Activated naive CD8-positive, alpha-beta T cell treated with anti-CD3 and anti-CD28 coated beads for 36 hours (primary cell): ENCODE results near the gene SIGMAR1. TPM values are rescaled to one million over a fixed set of nuclear protein-coding genes. Genes with fewer than 3 reads are reported as not detected.
"Not testable (repeated sequence)": the region's sequence is repeated elsewhere in the genome, so short reads cannot be mapped to it uniquely, and the experiment has no call there.

Source experiments
- DNase-seq: peaks from one replicate; pipeline ENCODE4 v3.0.0; 2021
- H3K27ac Mint-ChIP-seq: one replicate; pipeline ENCODE4 v1.8.0; 2022; ENCODE audit warnings: mild to moderate bottlenecking, moderate library complexity, mixed read lengths
- H3K27me3 Mint-ChIP-seq: one replicate; pipeline ENCODE4 v1.8.0; 2022; ENCODE audit warnings: mild to moderate bottlenecking, mixed read lengths
- H3K36me3 Mint-ChIP-seq: one replicate; pipeline ENCODE4 v1.8.0; 2021; ENCODE audit warnings: mild to moderate bottlenecking, mixed read lengths
- H3K4me1 Mint-ChIP-seq: one replicate; pipeline ENCODE4 v1.8.0; 2021; ENCODE audit warnings: mixed read lengths
- H3K4me3 Mint-ChIP-seq: one replicate; pipeline ENCODE4 v1.8.0; 2022; ENCODE audit warnings: mild to moderate bottlenecking, moderate library complexity, mixed read lengths
- H3K9me3 Mint-ChIP-seq: one replicate; pipeline ENCODE4 v1.8.0; 2022; ENCODE audit warnings: mixed read lengths
- total RNA-seq, 2 experiments: library from RNA; stranded (reverse); gene quantifications; one replicate each; pipeline ENCODE4 v1.2.3, GENCODE V29; 2021

SIGMAR1 gene
- total RNA-seq, 2 experiments from 2014 or later, result 111 to 113 TPM

DNA sequence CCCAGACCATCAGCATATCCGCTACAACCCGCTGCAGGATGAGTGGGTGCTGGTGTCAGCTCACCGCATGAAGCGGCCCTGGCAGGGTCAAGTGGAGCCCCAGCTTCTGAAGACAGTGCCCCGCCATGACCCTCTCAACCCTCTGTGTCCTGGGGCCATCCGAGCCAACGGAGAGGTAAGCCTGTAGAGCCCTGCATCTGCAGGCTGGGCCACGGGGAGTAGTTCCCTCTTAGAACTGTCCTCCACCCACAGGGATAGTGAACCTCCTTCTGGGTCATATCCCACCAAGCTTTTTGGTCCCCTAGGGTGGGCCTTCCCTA, 9.5 kb upstream of the SIGMAR1 start:
- Mint-ChIP-seq H3K4me3 (peak overlapping the region; percentile 96), H3K27me3 (no peaks in the 10 kb centered on the region), H3K9me3 (no peaks in the 10 kb centered on the region), H3K27ac (peak overlapping the region; percentile 87), H3K4me1 (peaks cover 26% of the 10 kb centered on the region), H3K36me3 (peaks cover 23% of the 10 kb centered on the region)
- no peak for DNase-seq

DNA sequence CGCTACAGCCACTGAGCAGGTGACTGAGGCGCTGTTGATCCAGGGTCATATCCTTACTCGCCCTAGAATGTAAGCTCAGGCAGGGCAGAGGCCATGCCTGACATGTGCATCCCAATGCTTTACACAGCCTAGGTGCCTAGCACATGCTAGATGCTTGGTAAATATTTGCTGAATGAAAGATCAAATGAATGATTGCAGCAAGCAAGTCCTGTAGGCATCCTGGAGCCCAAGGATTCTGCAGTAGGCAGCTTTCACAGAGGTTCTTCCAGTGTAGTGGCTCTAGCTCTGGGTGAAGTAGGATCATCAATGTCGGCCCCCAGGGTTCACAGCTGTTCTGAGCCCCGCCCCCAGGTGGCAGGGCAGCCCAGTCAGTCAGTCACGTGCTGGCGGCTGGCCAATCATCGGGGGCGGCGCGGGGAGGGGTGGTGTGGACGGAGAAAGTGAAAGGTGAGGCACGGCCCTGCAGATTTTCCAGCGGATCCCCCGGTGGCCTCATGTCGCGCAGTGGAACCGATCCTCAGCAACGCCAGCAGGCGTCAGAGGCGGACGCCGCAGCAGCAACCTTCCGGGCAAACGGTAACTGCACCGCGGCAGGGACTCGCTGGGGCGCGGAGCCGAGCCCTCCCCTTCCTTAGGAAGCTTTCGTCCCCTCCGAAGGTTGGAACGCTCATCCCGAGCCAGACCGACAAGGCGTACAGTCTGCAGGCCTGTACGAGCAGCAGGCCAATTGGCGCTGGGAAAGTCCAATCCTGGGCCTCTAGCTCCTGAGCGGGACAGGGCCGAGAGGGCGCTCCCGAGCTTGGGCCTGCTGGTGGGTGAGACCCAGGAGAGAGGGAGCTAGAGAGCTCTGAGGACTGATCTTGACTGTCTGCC, 8.9 kb upstream of the SIGMAR1 start, which contains the start of gene GALT:
Gene GALT (plus strand): TSS at position 465 of the 873 bp plus-strand sequence. CDS start 30 bp downstream, at position 495.
- Mint-ChIP-seq H3K9me3 (no peaks in the 10 kb centered on the region), H3K4me3 (peak within 1 kb of the TSS; percentile 96), H3K4me1 (peaks cover 22% of the 10 kb centered on the region), H3K27ac (peak within 1 kb of the TSS; percentile 87), H3K36me3 (peaks cover 23% of the 10 kb centered on the region), H3K27me3 (no peaks in the 10 kb centered on the region)
- DNase-seq, result peak; percentile 98

DNA sequence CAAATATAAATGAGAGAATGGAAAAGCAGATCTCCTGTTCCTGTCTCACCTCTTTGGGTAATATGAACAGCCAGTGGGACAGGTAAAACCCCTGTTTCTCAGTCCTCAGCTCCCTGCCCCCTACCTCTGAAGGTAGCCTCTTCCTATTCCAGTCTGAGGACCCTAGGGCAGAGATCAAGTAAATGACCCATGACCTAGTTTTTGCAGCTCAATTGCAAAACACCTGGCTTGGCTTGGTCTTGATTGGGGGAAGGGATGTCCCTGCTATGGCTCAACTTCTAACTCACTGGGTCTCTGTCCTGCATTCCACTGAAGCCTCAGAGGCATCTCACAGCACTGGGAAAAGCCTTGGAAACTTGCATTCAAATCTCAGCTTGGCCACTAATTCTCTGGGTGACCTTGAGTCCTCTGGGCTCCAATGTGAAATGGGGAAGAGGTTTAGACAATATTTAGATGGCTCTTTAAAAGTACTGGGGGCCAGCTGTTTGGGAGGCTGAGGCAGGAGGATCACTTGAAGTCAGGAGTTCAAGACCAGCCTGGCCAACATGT, 7.3 kb upstream of the SIGMAR1 start:
- Mint-ChIP-seq H3K4me1 (peaks cover 21% of the 10 kb centered on the region), H3K9me3 (no peaks in the 10 kb centered on the region), H3K4me3 (no peak overlapping the region), H3K27ac (no peak overlapping the region), H3K27me3 (no peaks in the 10 kb centered on the region), H3K36me3 (peaks cover 23% of the 10 kb centered on the region)
- DNase-seq, result no peak

DNA sequence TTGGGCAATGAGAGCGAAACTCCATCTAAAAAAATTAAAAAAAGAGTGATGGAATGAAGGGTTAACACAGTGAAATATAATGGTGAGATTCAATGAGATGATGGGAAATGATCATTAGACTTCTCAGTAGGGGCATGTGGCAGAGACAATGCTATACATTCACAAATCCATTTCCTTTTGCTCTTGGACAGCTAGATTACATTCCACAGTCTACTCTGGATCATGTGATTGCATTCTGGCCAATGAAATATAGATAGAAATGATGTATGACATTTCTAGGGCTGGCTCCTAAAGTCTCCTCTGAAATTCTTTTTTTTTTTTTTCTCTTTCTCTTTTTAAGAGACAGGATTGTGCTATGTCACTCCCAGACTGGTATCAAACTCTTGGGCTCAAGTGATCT, 5.1 kb upstream of the SIGMAR1 start:
- no peaks in the 10 kb centered on the region for H3K9me3 Mint-ChIP-seq
- peaks cover 15% of the 10 kb centered on the region for H3K4me1 Mint-ChIP-seq
- H3K27ac Mint-ChIP-seq, result no peak overlapping the region
- DNase-seq, result no peak
- H3K27me3 Mint-ChIP-seq, result no peaks in the 10 kb centered on the region
- no peak overlapping the region for H3K4me3 Mint-ChIP-seq
- peaks cover 6% of the 10 kb centered on the region for H3K36me3 Mint-ChIP-seq

DNA sequence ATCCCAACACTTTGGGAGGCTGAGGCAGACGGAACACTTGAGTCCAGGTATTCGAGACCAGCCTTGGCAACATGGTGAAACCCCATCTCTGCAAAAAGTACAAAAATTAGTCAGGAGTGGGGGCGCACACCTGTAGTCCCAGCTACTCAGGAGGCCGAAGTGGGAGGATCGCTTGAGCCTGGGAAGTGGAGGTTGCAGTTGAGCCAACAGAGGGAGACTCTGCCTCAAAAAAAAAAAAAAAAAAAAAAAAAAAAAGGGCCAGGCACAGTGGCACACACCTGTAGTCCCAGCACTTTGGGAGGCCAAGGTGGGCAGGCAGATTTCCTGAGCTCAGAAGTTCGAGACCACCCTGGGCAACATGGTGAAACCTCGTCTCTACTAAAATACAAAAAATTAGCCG, 1.7 kb upstream of the SIGMAR1 start:
- not testable (repeated sequence) for H3K4me3 Mint-ChIP-seq, H3K9me3 Mint-ChIP-seq, DNase-seq, H3K27ac Mint-ChIP-seq, H3K27me3 Mint-ChIP-seq
- Mint-ChIP-seq H3K4me1 (peaks cover 25% of the 10 kb centered on the region), H3K36me3 (peaks cover 21% of the 10 kb centered on the region)

DNA sequence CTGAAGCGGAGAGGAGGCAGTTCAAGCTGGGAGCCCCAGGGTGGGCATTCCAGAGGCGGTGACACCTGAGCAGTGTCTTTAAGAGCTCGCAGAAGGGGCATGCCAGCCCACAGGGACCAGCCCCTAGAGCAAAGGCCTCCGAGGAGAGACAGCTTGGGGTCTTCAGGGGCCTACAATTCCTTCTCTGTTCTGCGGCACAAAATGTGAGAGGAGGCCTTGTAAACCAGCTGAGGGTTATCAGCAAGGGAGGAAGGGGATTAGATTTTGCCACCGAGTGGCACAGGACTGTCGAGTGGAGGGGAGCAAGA, 505 bp upstream of the SIGMAR1 start:
- H3K4me3 Mint-ChIP-seq, result peak overlapping the region; percentile 97
- no peak for DNase-seq

DNA sequence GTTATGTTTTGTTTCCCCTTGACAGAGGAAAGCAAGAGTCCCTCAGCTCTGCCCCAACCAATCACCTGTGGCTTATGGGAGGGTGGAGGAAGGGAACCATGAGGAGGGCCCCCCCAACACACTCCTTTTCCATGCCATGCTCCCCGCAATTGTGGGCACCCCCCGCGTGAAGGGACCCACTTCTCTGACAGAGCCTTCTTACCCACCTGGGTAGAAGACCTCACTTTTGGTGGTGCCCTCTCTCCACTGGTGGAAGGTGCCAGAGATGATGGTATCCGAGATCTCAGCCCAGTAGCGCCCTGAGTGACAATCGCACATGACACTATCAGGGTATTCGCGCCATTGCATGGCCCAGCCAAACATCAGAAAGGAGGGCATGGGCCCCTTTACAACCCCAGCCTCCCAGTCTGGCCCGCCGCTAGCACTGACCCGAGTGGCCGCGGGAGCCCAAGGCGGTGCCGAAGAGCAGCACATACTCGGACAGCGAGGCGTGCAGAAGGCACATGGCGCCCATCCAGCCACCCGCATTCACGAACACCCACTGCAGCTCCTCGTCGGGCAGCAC, 714 bp downstream of the SIGMAR1 start:
- Mint-ChIP-seq H3K36me3 (peaks cover 23% of the 10 kb centered on the region), H3K4me1 (peaks cover 30% of the 10 kb centered on the region), H3K9me3 (no peaks in the 10 kb centered on the region), H3K27me3 (no peaks in the 10 kb centered on the region), H3K4me3 (peak overlapping the region; percentile 97), H3K27ac (peak overlapping the region; percentile 93)
- DNase-seq, result no peak

More for the DNA sequence above, 505 bp upstream of the SIGMAR1 start:
- Mint-ChIP-seq H3K36me3 (peaks cover 22% of the 10 kb centered on the region), H3K27me3 (no peaks in the 10 kb centered on the region), H3K9me3 (no peaks in the 10 kb centered on the region), H3K27ac (peak overlapping the region; percentile 93), H3K4me1 (peaks cover 30% of the 10 kb centered on the region)

DNA sequence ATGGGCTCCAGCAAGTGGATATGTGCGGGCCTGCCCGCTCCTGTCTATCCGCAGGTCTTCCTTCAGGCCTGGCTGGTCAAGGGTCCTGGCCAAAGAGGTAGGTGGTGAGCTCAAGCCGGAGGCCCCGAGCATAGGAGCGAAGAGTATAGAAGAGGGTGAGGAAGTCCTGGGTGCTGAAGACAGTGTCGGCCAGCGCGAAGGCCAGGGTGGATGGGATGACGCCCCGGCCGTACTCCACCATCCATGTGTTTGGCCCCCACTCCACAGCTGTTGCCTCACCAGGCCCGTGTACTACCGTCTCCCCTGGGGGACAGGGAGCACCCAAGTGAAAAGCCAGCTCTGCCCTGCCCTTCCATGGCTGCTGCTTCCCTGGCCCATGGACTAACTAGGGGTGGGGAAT, 2.0 kb downstream of the SIGMAR1 start:
- peaks cover 23% of the 10 kb centered on the region for H3K36me3 Mint-ChIP-seq
- DNase-seq, result no peak
- peaks cover 3% of the 10 kb centered on the region for H3K27me3 Mint-ChIP-seq
- no peak overlapping the region for H3K27ac Mint-ChIP-seq
- no peaks in the 10 kb centered on the region for H3K9me3 Mint-ChIP-seq
- peak overlapping the region; percentile 97 for H3K4me3 Mint-ChIP-seq
- peaks cover 30% of the 10 kb centered on the region for H3K4me1 Mint-ChIP-seq

DNA sequence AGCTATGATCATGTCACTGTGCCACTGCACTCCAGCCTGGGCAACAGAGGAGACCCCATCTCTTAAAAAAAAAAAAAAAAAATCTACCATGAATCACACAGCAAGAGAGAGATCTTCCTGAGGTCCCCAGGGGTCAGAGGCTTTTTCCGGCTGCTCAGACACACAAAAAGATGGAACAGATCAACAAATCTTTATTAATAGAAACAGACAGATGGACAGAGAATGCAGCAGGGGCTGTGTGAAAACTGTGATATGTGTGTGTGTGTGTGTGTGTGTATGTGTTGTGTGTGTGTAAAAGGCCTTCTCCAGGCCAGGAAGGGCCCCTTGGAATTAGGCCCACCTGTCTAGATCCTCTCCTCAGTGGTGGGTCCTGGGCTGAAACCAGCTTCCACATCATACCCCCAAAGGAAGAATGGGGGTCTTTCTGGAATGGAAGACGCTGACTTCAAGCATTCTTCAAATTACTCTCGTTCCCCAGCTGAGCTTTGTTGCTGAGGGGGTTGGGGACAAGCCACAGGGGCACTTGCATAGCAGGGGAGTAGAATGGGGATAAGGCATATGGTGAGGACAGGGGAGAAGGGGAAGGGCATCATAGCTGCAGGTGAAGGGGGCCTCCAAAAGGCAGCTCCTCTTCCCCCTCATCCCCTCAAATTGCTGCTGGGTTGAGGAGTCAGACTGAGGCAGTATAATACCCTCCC, 2.9 kb downstream of the SIGMAR1 start:
- peaks cover 11% of the 10 kb centered on the region for H3K27me3 Mint-ChIP-seq
- no peak for DNase-seq
- H3K4me3 Mint-ChIP-seq, result no peak overlapping the region
- H3K9me3 Mint-ChIP-seq, result no peaks in the 10 kb centered on the region
- H3K36me3 Mint-ChIP-seq, result peaks cover 23% of the 10 kb centered on the region
- no peak overlapping the region for H3K27ac Mint-ChIP-seq
- peaks cover 30% of the 10 kb centered on the region for H3K4me1 Mint-ChIP-seq

DNA sequence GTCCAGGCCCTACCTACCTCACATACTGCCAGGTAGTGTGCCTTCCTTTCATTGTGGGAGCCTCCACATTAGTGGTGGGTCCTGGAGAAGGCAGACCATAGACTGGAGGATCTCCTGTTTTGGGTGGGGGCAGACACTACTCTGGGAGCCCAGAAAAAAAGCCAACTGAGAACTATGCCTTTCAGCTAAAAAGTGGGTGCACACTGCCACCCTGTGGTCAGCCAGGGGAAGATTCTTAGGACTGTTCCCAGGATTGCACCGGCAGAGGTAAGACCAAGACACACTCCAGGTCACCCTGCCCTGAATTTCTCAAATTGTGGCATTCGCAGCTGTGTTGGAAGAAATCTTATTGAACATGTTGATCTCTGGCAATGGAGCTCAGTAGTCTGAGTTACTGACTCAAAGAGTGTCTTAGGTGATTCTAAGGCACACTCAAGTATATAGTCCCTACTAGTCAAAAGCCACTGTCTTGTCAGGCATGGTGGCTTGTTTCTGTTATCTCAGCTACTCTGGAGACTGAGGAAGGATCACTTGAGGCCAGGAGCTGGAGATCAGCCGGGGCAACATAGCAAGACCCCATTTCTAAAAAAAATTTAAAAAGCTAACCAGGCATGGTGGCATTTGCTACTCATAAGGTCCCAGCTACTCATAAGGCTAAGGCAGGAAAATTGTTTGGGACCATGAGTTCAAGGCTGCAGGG, 3.6 kb downstream of the SIGMAR1 start:
- Mint-ChIP-seq H3K27me3 (peaks cover 18% of the 10 kb centered on the region), H3K4me3 (no peak overlapping the region), H3K36me3 (peaks cover 23% of the 10 kb centered on the region), H3K27ac (no peak overlapping the region), H3K9me3 (no peaks in the 10 kb centered on the region), H3K4me1 (peaks cover 34% of the 10 kb centered on the region)
- DNase-seq, result peak; percentile 71

DNA sequence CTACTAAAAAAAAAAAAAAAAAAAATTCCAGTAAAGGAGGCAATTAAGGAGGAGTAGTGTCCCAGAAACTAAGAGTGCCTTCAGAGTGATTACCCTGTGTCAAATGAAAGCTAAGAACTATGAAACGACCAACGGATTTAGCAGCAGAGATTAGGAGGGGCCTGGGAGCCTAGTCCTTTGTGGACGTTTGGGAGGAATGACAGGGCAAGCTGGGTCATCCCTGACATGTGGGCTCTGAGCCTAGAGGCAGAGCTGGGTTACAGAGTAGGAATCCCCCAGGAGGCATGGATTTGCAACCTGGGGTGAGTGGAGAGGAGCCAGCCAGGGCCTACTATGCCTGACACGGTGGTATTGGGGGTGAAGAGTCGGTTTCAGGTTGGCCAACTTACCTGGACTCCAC, 4.4 kb downstream of the SIGMAR1 start:
- no peaks in the 10 kb centered on the region for H3K9me3 Mint-ChIP-seq
- H3K4me3 Mint-ChIP-seq, result no peak overlapping the region
- peaks cover 33% of the 10 kb centered on the region for H3K4me1 Mint-ChIP-seq
- H3K27me3 Mint-ChIP-seq, result peaks cover 24% of the 10 kb centered on the region
- DNase-seq, result no peak
- peaks cover 23% of the 10 kb centered on the region for H3K36me3 Mint-ChIP-seq
- no peak overlapping the region for H3K27ac Mint-ChIP-seq

DNA sequence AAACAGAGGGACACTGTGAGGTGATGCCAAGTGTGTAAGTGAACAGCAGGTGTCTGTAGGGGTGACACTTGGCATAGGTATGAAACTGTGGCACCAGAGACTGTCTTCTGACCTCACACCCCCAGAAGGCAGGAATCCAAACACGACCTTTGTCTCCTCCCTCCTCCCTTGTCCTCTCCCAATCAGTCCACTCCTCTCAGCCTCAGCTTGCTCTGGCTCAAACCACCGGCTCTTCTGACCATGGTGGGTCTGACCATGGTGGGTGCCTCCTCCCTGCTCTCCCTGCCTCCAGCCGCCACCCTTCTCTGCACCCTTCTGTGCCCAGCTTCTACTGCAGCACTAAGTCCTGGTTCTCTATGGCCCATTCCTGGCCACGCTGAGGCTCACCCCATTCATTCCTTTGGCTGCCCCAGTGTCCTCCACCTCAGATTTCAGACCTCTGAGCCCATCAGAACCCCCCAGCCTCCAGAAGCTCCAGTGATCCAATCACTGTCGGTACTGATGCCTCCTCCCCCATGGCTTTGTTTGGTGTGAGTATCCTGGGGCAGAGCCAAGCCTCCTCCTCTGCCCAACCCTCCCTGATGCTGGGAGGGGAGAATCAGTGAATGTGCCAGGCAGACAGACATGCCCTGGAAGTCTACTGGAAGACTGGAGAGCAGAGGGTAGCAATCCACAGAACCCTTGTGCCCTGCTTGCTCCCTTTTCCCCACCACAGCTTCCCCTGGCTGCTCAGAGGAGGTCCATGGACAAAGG, 7.0 kb downstream of the SIGMAR1 start:
- Mint-ChIP-seq H3K36me3 (peaks cover 12% of the 10 kb centered on the region), H3K9me3 (no peaks in the 10 kb centered on the region), H3K4me3 (no peak overlapping the region), H3K27me3 (peaks cover 50% of the 10 kb centered on the region), H3K4me1 (peaks cover 26% of the 10 kb centered on the region), H3K27ac (no peak overlapping the region)
- DNase-seq, result no peak

DNA sequence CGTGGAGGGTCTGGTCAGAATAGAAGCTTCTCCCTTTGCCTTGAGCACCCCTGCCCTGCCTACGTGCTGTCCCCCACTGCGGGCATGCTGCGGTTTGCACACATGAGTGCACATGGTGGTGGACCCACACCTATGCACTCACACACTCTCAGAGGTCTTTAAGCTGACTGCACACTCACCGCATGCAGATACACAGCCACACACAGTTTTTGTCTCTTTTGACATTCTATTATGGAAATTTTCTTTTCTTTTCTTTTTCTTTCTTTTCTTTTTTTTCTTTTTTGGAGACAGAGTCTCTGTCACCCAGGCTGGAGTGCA, 8.1 kb downstream of the SIGMAR1 start:
- no peak for DNase-seq
- no peak overlapping the region for H3K27ac Mint-ChIP-seq

DNA sequence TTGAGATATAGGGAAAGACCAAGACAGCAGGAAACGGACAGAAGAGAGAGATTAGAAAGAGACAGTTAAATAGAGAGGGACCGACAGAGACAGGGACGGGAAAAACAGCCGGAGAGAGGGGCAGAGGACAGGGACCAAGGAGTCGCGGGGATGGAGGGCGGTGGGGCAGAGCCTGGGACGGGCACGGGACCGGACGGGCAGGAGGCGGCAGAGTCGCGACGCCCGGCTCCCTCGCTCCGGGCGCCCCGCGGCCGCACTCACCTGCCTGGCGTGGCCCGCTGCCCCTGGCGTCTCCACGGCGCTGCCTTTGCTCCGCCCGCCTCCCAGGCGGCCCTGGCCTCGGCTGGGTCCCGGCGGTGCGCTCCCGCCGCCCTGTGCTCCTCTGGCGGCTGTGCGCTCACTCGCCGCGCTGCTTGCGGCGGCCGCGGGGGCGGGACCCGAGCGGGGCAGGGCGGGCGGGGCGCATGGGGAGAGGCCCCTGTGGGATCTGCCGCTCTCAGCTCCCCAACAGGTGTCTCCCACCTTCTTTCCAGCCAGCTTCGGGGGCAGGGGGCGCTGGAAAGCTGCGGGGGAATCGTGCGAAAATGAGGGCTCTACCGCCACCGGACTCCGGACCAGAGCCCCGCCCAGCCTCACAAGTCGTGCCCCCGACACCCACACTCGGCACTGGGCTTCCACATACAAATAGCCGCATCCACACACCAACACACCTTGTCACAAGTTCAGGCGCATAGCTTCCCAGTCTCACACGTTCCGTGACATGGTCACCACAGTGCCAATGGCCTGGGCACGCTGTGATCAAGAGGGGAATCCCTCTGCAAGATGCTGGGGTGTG, 8.7 kb downstream of the SIGMAR1 start, which contains the start of gene ARID3C:
Gene ARID3C (minus strand): TSS at position 411 of the 835 bp plus-strand sequence. CDS start 1,052 bp downstream, outside the sequence.
- H3K27me3 Mint-ChIP-seq, result peaks cover 66% of the 10 kb centered on the region
- H3K27ac Mint-ChIP-seq, result no peak within 1 kb of the TSS

More for the DNA sequence above, 8.1 kb downstream of the SIGMAR1 start:
- Mint-ChIP-seq H3K4me3 (peak overlapping the region; percentile 55), H3K36me3 (peaks cover 2% of the 10 kb centered on the region), H3K27me3 (peaks cover 61% of the 10 kb centered on the region), H3K9me3 (no peaks in the 10 kb centered on the region), H3K4me1 (peaks cover 15% of the 10 kb centered on the region)

More for the DNA sequence above, 8.7 kb downstream of the SIGMAR1 start, which contains the start of gene ARID3C:
- Mint-ChIP-seq H3K36me3 (peaks cover 2% of the 10 kb centered on the region), H3K4me1 (peaks cover 16% of the 10 kb centered on the region), H3K9me3 (no peaks in the 10 kb centered on the region), H3K4me3 (peak within 1 kb of the TSS; percentile 67)
- DNase-seq, result peak; percentile 57
